K562 treated with DMSO at 1 percent for 48 hours (cell line): ENCODE results near the gene RBM15. TPM values are rescaled to one million over a fixed set of nuclear protein-coding genes. Genes with fewer than 3 reads are reported as not detected.

Experiments used
- total RNA-seq: library from RNA; unstranded; fragments of 300-600 nt; gene quantifications from 2 replicates; pipeline ENCODE4 v1.2.3, GENCODE V29; 2022; ENCODE audit warnings: low replicate concordance; ENCODE audit errors: extremely low read depth

RBM15 gene, protein sequence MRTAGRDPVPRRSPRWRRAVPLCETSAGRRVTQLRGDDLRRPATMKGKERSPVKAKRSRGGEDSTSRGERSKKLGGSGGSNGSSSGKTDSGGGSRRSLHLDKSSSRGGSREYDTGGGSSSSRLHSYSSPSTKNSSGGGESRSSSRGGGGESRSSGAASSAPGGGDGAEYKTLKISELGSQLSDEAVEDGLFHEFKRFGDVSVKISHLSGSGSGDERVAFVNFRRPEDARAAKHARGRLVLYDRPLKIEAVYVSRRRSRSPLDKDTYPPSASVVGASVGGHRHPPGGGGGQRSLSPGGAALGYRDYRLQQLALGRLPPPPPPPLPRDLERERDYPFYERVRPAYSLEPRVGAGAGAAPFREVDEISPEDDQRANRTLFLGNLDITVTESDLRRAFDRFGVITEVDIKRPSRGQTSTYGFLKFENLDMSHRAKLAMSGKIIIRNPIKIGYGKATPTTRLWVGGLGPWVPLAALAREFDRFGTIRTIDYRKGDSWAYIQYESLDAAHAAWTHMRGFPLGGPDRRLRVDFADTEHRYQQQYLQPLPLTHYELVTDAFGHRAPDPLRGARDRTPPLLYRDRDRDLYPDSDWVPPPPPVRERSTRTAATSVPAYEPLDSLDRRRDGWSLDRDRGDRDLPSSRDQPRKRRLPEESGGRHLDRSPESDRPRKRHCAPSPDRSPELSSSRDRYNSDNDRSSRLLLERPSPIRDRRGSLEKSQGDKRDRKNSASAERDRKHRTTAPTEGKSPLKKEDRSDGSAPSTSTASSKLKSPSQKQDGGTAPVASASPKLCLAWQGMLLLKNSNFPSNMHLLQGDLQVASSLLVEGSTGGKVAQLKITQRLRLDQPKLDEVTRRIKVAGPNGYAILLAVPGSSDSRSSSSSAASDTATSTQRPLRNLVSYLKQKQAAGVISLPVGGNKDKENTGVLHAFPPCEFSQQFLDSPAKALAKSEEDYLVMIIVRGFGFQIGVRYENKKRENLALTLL
- not detected in 2 replicates for total RNA-seq

DNA sequence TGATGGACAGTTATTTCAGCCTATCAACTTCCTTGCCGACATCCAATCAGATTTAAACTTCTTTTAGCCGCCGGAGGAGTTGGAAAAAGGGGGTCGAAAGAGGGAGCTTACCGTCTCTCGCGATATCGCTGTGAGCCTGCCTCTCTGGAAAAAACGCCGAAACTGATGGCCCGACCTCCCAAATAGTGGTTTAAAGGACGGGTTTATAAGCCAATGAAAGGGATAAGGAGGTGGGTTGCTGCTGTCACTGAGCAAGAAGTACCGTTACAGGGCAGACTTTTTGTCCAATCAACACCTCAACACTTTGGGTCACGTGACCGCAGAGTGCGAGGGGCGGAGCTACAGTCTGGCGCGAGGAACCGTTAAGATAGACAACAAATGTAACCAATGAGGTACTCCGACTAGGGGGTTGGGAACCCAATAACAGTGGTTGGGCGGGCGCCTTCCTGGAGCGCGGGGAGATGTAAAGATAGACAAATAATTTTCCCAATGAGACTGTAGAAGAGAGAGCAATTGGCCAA, at the start of gene RBM15:
Gene RBM15, plus strand, starts transcription at position 492 of the 521 bp plus-strand sequence. Its CDS starts 29 bp downstream, at position 521.

DNA sequence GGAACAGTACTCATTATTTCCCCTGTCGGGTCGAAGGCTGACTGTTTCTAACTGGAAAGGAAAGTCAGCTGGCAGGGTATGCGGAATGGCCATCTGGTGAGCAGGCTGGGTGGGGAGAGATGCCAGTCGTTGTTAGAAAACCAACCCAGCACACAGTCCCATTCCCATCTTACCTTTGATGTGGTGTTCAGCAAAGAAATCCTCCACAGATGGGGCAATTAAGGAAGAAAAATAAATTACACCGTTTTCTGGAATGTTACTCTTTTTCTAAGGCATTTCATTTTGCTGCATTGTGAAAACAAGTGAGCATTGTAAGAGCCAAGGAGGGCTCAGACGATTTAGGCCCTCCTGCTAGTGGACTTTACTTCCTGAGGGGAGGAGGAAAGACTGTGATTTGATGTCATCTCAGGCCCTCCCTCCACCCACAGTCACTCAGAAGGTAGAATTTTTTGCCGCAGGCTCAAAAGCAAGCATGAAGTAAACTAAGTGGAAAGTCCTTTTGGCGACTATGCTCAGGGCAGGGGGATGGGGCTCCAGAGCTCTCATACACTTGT, 51.6 kb downstream of the RBM15 start, which contains the start of gene SLC16A4:
Gene SLC16A4, minus strand, starts transcription at position 335 of the 554 bp plus-strand sequence. CDS start 1,703 bp downstream, outside the sequence.

Other genes starting within 250 kb of the RBM15 start
- gene UBL4B, start 226.9 kb upstream of the RBM15 start, total RNA-seq, result not detected in 2 replicates
- gene SLC6A17, start 188.9 kb upstream of the RBM15 start, total RNA-seq, result not detected in 2 replicates
- not detected in 2 replicates for gene KCNC4, start 129.1 kb upstream of the RBM15 start, total RNA-seq
- gene SLC16A4, start 51.6 kb downstream of the RBM15 start, total RNA-seq, result not detected in 2 replicates
- not detected in 2 replicates for gene LAMTOR5, start 68.3 kb downstream of the RBM15 start, total RNA-seq
- gene PROK1, start 111.8 kb downstream of the RBM15 start, total RNA-seq, result not detected in 2 replicates
- not detected in 2 replicates for gene KCNA10, start 179.8 kb downstream of the RBM15 start, total RNA-seq